ENCODE data around the gene ST3GAL3. TPM values are rescaled to one million over a fixed set of nuclear protein-coding genes. Genes with fewer than 3 reads are reported as not detected.

The ST3GAL3 gene
- total RNA-seq, 6 experiments from 2014 or later = 6.4 to 14.2 (median 12.0) TPM

DNA sequence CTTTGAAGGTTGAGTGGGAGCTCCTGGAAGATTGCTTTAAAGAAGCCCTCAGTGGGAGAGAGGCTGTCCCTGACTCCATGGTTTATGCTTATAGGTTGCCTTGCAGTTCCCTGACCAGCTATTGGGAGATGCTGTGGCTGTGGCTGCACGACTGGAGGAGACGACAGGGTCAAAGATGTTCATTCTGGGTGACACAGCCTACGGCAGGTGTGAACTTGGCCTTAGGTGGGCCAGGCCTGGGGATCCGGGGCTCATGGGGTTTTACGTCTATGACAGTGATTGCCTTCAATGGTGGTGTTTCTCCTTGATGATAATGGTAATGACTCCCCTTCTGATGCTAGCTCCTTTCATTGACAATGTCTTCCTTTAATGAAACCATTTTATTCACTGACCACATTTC is 263.2 kb downstream of the ST3GAL3 start:
- 56% methylated on average over 4 of the region's 5 CpGs for WGBS (ENCODE audit: insufficient coverage, low coverage, low lambda C conversion rate, missing lambda C conversion rate)
- intact Hi-C loops (cut with DNase I) = no loop called here
- Histone ChIP-seq H3K27me3 (no peaks in the 10 kb centered on the region), H3K4me3 (peak overlapping the region; percentile 77 to 98 (median 86)), H3K27ac (no peak overlapping the region), H3K36me3 (no peaks in the 10 kb centered on the region), H3K9me3 (no peaks in the 10 kb centered on the region), H3K4me1 (peaks cover 0 to 9% (median 3%) of the 10 kb centered on the region in 4 donors)
- DNase-seq = peak in 1 of 3 donors; percentile 50
- TF ChIP-seq CTCF (IDR thresholded peaks at IDR 0.05) (no peak), POLR2A (IDR thresholded peaks at IDR 0.05) (no peak)
- no peak for ATAC-seq

DNA sequence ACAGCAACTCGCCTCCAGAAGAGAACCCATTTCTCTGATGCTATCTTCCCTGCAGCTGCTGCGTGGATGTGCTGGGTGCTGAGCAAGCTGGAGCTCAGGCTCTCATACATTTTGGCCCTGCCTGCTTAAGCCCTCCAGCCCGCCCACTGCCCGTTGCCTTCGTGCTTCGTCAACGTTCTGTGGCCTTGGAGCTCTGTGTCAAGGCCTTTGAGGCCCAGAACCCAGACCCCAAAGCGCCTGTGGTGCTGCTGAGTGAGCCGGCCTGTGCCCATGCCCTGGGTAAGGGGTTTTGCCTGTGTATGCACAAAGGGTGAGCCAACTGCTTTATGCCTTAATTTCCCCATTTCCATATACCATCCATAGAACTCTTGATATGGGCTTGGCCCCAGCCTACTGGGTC is 263.6 kb downstream of the ST3GAL3 start:
- no peak overlapping the region for H3K4me3 ChIP-seq
- DNase-seq = peak in 1 of 3 donors; percentile 36
- WGBS (ENCODE audit: insufficient coverage, low coverage, low lambda C conversion rate, missing lambda C conversion rate) = 100% methylated on average over 2 of the region's 9 CpGs
- peaks cover 0 to 13% (median 5%) of the 10 kb centered on the region in 4 donors for H3K4me1 ChIP-seq
- no peak for TF ChIP-seq POLR2A (IDR thresholded peaks at IDR 0.05)
- no peak for TF ChIP-seq CTCF (IDR thresholded peaks at IDR 0.05)
- no peak for ATAC-seq
- no peaks in the 10 kb centered on the region for H3K27me3 ChIP-seq
- intact Hi-C loops (cut with DNase I) = no loop called here
- H3K36me3 ChIP-seq = no peaks in the 10 kb centered on the region
- no peaks in the 10 kb centered on the region for H3K9me3 ChIP-seq
- no peak overlapping the region for H3K27ac ChIP-seq

GRCh38 chr1:43971336-43971980 is 264.1 kb downstream of the ST3GAL3 start:
- H3K4me1 ChIP-seq = peaks cover 0 to 18% (median 8%) of the 10 kb centered on the region in 4 donors
- H3K36me3 ChIP-seq = peaks cover 0 to 4% (median 0%) of the 10 kb centered on the region in 4 donors
- intact Hi-C loops (cut with DNase I) = no loop called here
- no peak overlapping the region for H3K4me3 ChIP-seq
- ATAC-seq = no peak
- WGBS (ENCODE audit: insufficient coverage, low coverage, low lambda C conversion rate, missing lambda C conversion rate) = 93% methylated on average over 3 of the region's 17 CpGs
- no peak overlapping the region for H3K27ac ChIP-seq
- H3K9me3 ChIP-seq = no peaks in the 10 kb centered on the region
- no peaks in the 10 kb centered on the region for H3K27me3 ChIP-seq
- TF ChIP-seq CTCF (IDR thresholded peaks at IDR 0.05) = no peak
- TF ChIP-seq POLR2A (IDR thresholded peaks at IDR 0.05) = no peak
- peak in 1 of 3 donors; percentile 56 for DNase-seq

GRCh38 chr1:43973981-43974442 is 266.7 kb downstream of the ST3GAL3 start:
- DNase-seq (no peak), ATAC-seq (no peak)
- TF ChIP-seq POLR2A (IDR thresholded peaks at IDR 0.05) (no peak), CTCF (IDR thresholded peaks at IDR 0.05) (no peak)
- 36% methylated on average over 8 of the region's 9 CpGs for WGBS (ENCODE audit: insufficient coverage, low coverage, low lambda C conversion rate, missing lambda C conversion rate)
- Histone ChIP-seq H3K36me3 (peaks cover 0 to 14% (median 5%) of the 10 kb centered on the region in 4 donors), H3K4me1 (peaks cover 0 to 41% (median 16%) of the 10 kb centered on the region in 4 donors), H3K4me3 (peak overlapping the region; percentile 84 to 98 (median 97)), H3K9me3 (no peaks in the 10 kb centered on the region), H3K27me3 (no peaks in the 10 kb centered on the region), H3K27ac (peak overlapping the region; percentile 86 to 93 (median 91))
- intact Hi-C loops (cut with DNase I) = no loop called here

All from right lobe of liver (tissue), 6 donors.